Muscle layer of colon (tissue), 2 donors: ENCODE results near the gene TLE4.

Experiments used
- H3K27ac ChIP-seq: one replicate; pipeline ENCODE4 v1.7.0; 2013; ENCODE audit warnings: low read depth, mild to moderate bottlenecking, low read length, moderate library complexity
- H3K27me3 ChIP-seq, 2 donors: one replicate each; pipeline ENCODE4 v1.7.0; 2013; ENCODE audit warnings: low read length in 2 of 2, mild to moderate bottlenecking in 2 of 2; ENCODE audit not compliant: insufficient read depth in 2 of 2, control insufficient read depth in 1 of 2
- H3K36me3 ChIP-seq: one replicate; pipeline ENCODE4 v1.7.0; 2013; ENCODE audit warnings: mild to moderate bottlenecking, low read length; ENCODE audit not compliant: insufficient read depth
- H3K4me1 ChIP-seq: one replicate; pipeline ENCODE4 v1.7.0; 2013; ENCODE audit warnings: mild to moderate bottlenecking, low read length; ENCODE audit not compliant: insufficient read depth
- H3K4me3 ChIP-seq, 2 donors: one replicate each; pipeline ENCODE4 v1.7.0; 2013; ENCODE audit warnings: low read length in 2 of 2, low read depth in 1 of 2, mild to moderate bottlenecking in 1 of 2, moderate library complexity in 1 of 2
- H3K9ac ChIP-seq: one replicate; pipeline ENCODE4 v1.7.0; 2013; ENCODE audit warnings: low read length
- H3K9me3 ChIP-seq: one replicate; pipeline ENCODE4 v1.7.0; 2013; ENCODE audit warnings: mild to moderate bottlenecking, low read length
- donor health status: abdominal sarcoma.
- donor health status: Adenocarcinoma of cecum.

The TLE4 gene

DNA sequence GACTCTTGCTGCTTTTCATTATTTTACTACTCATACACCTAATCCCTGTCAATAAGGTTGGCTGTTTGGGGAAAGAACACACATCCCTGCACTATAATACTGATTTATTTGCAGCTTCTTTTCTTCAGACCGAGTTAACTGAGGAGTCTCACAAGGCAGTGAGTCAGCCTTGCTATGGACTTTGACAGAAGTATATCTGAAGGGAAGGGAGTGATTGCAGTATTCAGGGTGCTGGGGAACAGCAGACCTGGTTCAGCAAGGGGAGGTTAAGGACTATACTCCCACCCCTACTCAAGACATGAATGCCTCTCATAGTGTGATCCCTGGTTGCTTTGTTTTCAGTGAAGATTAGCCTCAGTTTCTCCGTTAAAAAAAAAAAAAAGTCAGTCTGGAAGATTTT, 99.8 kb downstream of the TLE4 start:
- Histone ChIP-seq H3K27me3 (no peaks in the 10 kb centered on the region), H3K36me3 (no peaks in the 10 kb centered on the region), H3K27ac (no peak overlapping the region), H3K9ac (no peak overlapping the region), H3K9me3 (no peaks in the 10 kb centered on the region), H3K4me1 (peaks cover 8% of the 10 kb centered on the region), H3K4me3 (no peak overlapping the region)

DNA sequence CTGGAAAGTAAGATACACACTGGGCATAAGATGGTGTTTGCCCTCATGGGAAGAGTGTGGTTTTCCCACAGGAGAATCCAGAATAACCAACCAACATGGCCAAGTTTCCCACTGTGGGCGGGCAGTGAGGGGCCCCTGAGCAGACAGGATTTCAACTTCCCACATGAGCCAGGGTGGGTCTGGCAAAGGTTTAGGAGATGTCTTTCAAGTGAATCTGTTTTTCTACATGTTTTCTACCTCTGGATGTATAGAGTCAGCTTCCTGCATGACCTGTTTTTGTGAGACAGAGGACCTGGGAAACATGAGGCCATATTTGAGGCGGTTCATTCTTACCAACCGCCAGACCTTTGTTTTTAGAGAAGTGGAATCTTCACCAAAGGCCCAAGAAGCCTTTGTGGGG, 100.5 kb downstream of the TLE4 start:
- Histone ChIP-seq H3K27me3 (no peaks in the 10 kb centered on the region), H3K4me1 (peaks cover 8% of the 10 kb centered on the region), H3K9me3 (no peaks in the 10 kb centered on the region), H3K27ac (no peak overlapping the region), H3K9ac (no peak overlapping the region), H3K4me3 (no peak overlapping the region), H3K36me3 (no peaks in the 10 kb centered on the region)

DNA sequence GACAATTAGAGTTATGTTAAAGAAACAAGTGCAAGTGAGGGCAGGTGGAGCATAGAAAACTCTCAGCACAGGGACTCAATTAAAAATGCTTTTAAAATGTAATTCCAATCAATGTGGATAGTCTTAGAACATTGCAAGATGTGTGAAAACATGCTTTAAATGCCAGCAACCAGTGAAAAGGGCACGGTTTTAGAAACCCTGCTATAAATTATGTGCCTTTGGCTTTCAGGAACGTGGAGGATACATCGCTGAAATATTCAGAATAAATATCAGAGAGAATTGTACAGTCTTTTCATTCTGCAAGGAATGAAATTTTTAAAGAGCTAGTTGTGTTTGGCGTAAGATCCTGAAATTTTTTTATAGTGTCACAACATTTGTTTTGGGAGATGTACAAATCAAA, 101.1 kb downstream of the TLE4 start:
- Histone ChIP-seq H3K36me3 (no peaks in the 10 kb centered on the region), H3K4me1 (peaks cover 8% of the 10 kb centered on the region), H3K27me3 (no peaks in the 10 kb centered on the region), H3K9ac (no peak overlapping the region), H3K4me3 (no peak overlapping the region), H3K9me3 (no peaks in the 10 kb centered on the region), H3K27ac (no peak overlapping the region)

DNA sequence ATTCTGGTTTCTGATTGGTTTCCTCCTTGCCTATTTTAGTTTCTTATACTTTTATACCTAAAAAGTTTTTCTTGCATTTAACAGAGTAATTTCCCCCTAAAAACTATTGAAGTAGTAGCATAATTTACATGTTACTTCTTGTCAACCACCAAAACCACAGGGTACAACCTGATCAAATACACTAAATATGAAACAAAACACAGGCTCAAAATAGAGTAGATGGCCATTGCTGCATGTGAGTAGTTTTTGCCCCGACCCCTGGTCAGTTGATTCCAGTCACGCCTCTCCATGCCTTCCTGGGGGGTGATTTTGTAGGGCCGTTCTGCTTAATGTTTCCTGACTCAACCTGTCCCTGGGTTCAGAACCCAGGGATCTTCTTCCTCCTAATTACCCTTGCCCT, 101.8 kb downstream of the TLE4 start:
- H3K27me3 ChIP-seq = no peaks in the 10 kb centered on the region
- H3K9me3 ChIP-seq = no peaks in the 10 kb centered on the region
- no peaks in the 10 kb centered on the region for H3K36me3 ChIP-seq
- no peak overlapping the region for H3K9ac ChIP-seq
- no peak overlapping the region for H3K4me3 ChIP-seq
- H3K27ac ChIP-seq = no peak overlapping the region
- H3K4me1 ChIP-seq = peaks cover 8% of the 10 kb centered on the region

DNA sequence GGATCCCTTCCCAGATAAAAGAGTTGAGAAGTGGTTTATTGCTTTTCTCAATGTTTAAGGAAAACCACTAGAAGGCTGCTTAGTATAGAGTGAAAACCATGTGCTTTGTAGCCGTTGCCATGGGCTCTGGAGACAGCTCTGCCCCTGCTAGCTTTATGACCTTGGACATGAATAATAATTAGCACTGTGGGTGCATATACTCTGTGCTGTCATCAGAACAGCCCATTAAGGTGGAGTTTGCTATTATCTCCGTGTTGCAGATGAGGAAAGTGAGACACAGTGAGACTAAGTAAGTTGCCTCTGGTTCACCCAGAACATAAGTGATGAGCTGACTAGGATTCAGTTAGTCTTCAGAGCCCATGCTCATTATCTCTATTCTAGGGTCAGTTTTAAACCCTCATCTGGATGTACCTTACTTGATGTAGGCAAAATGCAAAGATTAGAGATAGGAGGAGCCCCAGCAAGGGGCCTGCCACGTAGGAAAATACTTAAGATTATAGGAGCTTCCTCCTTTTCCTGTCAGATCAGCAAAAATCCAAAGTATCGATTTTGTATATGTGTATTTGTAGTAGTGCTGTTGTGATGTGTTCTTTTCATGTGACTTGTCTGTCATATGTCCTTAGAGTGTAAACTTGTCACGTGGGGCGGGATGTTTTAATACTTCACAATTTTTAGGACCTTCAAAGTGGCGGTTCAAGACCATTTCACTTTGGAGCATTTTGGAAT, 102.5 kb downstream of the TLE4 start:
- H3K4me1 ChIP-seq = peaks cover 3% of the 10 kb centered on the region
- H3K4me3 ChIP-seq = no peak overlapping the region
- H3K27ac ChIP-seq = no peak overlapping the region
- H3K36me3 ChIP-seq = no peaks in the 10 kb centered on the region
- H3K9ac ChIP-seq = no peak overlapping the region
- no peaks in the 10 kb centered on the region for H3K27me3 ChIP-seq
- H3K9me3 ChIP-seq = no peaks in the 10 kb centered on the region

DNA sequence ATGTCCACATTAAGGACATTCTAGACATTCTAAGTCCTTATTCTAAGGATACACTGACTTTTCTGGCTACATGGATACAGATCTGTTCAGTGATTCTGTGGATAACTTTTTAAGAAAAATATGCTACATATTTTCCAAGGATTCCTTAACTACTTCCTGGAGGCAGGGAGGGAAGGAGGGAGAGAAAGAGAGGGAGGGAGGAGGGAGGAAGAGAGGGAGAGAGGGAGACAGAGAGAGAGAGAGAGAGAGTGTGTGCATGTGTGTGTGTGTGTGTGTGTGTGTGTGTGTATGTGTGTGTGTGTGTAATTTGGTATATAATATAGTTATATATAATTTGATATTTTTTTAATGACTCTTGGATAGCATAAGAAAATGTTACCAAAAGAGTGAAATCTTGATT, 109.8 kb downstream of the TLE4 start:
- Histone ChIP-seq H3K4me1 (peaks cover 20% of the 10 kb centered on the region), H3K27ac (no peak overlapping the region), H3K27me3 (no peaks in the 10 kb centered on the region), H3K9me3 (no peaks in the 10 kb centered on the region), H3K36me3 (no peaks in the 10 kb centered on the region), H3K9ac (no peak overlapping the region), H3K4me3 (no peak overlapping the region)

DNA sequence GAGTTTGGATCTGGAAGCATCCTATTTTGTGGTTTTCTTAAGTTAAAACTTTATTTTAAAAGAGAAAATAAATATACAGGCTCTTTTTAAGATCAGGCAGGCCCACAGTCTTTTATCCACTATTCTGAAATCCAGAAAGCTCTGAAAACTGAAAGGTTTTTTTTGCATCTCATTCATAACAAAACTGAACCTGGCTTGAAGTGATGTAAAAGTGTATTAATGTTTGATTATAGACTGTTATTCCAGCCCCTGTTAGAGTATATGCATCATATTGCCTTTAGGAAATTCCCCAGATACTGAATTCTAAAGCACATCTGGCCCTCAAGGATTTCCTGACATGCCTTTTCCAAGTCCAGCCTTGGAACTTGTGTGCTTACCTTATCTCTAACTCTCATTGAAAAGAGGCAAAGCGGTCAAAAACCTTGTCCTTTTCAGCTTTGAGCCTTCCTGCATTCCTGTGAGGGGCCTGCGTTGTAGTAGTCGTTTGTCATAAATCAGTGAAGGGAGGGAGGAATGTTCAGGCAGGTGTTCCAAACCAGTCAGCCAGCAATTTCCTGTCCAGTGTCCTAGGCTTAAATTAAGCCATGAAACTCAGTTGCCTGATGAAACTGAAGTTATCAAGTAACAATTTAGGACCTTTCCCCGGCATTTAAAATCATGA, 110.4 kb downstream of the TLE4 start:
- Histone ChIP-seq H3K27ac (no peak overlapping the region), H3K36me3 (no peaks in the 10 kb centered on the region), H3K4me3 (no peak overlapping the region), H3K27me3 (no peaks in the 10 kb centered on the region), H3K9ac (no peak overlapping the region), H3K4me1 (peaks cover 20% of the 10 kb centered on the region), H3K9me3 (no peaks in the 10 kb centered on the region)

DNA sequence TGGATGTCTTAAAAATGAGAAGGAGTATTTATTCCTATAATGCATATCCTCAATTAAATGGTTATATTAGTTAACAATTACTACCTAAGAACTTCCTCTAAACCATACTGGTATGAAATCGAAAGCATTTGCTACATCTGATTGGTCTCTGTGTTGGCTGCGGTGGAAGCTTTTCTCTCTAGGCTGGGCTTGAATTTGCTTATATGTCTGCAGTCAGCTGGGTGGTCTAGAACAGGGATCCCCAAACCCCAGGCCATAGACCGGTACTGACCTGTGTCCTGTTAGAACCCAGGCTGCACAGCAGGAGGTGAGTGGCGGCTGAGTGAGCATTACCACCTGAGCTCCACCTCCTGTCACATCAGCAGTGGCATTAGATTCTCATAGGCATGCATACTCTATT, 112.3 kb downstream of the TLE4 start:
- Histone ChIP-seq H3K27me3 (no peaks in the 10 kb centered on the region), H3K9me3 (no peaks in the 10 kb centered on the region), H3K4me3 (no peak overlapping the region), H3K36me3 (no peaks in the 10 kb centered on the region), H3K27ac (no peak overlapping the region), H3K4me1 (peaks cover 20% of the 10 kb centered on the region), H3K9ac (no peak overlapping the region)

DNA sequence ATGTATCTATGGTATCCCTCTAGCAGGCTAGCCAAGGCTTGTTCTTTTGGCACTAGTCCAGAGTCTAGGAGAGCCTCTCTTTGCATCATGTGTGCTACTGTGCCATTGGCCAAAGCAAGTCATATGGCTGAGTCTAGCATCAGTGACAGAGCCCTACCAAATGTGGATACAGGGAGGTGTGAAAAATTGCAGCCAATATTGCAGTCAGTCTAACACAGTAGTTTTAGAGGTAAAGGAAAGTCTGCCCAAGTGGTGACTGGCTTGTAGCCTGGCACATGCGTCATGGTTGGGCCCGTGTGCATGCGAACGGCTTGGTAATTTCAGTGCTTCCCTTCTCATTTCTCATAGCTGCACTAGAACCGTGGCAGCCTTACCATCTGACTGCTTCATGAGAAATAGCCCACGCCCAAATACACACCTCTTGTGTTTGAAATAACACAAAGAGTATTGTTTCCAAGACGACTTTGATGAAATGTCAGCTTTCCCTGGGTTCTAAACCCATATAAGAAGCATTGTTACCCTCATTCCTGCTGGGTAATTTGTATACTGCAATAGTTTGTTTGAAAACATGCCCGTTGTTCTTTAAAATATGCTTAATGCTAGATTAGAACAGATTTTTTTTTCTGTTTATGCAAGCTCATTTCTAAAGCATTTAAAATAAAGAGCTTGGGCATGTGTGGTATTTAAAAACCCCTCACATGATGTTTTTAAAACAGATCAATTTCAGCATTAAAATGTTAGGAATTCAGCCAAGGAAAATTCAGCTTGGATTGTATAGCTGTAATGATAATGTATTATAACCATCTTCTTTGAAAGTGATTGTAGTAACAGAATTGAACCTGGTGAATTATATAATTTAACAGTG, 113.2 kb downstream of the TLE4 start:
- Histone ChIP-seq H3K27me3 (no peaks in the 10 kb centered on the region), H3K27ac (no peak overlapping the region), H3K36me3 (no peaks in the 10 kb centered on the region), H3K9me3 (no peaks in the 10 kb centered on the region), H3K9ac (no peak overlapping the region), H3K4me3 (no peak overlapping the region), H3K4me1 (peaks cover 20% of the 10 kb centered on the region)

DNA sequence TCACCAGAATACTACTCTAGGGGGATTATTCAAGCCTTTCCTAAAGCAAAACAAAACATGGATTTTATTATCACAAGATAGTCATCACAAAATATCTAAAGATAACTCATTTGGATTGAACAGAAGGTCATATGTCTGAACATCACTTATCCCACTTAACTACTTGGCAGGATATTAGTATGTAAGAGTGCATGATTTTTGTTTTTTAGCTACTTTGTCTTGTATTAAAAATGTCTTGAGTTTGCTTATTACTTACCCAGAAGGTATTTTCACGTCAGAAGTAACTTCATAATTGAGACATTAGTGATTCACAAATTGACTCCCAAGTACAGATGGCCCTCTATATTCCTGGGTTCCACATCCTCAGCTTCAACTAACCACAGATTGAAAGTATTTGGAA, 113.8 kb downstream of the TLE4 start:
- no peaks in the 10 kb centered on the region for H3K27me3 ChIP-seq
- H3K4me1 ChIP-seq = peaks cover 20% of the 10 kb centered on the region
- H3K36me3 ChIP-seq = no peaks in the 10 kb centered on the region
- H3K9me3 ChIP-seq = no peaks in the 10 kb centered on the region
- H3K4me3 ChIP-seq = no peak overlapping the region
- H3K27ac ChIP-seq = no peak overlapping the region
- no peak overlapping the region for H3K9ac ChIP-seq

DNA sequence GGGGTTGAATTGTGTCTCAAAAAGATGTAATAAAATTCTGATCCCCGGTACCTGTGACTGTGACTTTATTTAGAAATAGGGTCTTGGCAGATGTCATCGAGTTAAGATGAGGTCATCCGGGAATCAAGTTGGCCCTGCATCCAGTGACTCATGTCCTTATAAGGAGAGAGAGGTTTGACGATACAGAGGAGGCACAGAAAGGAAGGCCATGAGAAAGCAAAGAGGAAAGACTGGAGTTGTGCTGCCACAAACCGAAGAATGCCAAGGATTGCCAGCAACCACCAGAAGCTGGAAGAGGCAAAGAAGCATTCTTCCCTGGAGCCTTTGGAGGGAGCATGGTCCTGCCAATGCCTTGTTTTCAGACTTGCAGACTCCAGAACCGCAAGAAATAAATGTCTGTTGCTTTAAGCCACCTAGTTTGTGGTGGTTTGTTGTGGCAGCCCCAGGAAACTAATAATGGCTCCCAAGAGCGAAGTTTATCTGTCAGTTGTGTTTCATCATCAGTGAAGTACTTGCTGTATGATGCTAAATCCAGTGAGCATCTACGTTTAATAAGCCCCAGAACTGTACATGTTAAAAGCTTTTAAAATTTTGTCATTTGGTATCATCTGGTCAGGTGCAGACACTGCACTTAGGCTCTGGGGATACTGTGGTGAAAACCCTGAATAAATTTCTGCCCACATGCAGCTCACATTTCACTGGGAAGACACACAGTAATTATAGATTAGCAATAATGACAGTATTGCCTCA, 114.8 kb downstream of the TLE4 start:
- no peak overlapping the region for H3K9ac ChIP-seq
- no peaks in the 10 kb centered on the region for H3K27me3 ChIP-seq
- no peak overlapping the region for H3K4me3 ChIP-seq
- H3K9me3 ChIP-seq = no peaks in the 10 kb centered on the region
- H3K4me1 ChIP-seq = peaks cover 20% of the 10 kb centered on the region
- no peak overlapping the region for H3K27ac ChIP-seq
- H3K36me3 ChIP-seq = no peaks in the 10 kb centered on the region
